ENCODE data around the gene AGAP1. TPM values are rescaled to one million over a fixed set of nuclear protein-coding genes. Genes with fewer than 3 reads are reported as not detected.

Gene AGAP1
- total RNA-seq, 1 donor: 1.1 TPM

- DNase-seq (ENCODE audit: low read depth in 2 of 3, low spot score in 2 of 3): no peak
These were observed 231.2 kb downstream of the AGAP1 start for GRCh38 chr2:235725016-235725489.

DNA sequence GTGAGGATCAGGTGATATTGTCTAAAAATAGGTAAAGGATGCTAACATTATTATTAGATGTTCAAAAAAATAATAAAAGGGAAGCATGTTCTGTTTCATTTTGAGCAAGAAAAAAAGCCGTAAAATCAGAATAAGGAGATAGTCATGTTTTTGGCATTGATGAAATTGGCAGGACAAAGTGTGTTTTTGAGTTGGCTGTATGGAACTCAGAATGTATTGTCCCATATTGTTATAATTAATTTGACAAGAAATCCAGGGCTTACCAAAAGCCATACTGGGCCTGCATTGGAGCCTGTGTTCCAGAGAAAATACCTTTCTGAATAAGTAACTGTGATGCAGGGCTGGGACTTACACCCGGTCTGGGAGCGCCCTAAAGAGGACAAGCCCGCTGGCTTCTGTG, 232.0 kb downstream of the AGAP1 start:
- DNase-seq (ENCODE audit: low read depth in 2 of 3, low spot score in 2 of 3): no peak

DNA sequence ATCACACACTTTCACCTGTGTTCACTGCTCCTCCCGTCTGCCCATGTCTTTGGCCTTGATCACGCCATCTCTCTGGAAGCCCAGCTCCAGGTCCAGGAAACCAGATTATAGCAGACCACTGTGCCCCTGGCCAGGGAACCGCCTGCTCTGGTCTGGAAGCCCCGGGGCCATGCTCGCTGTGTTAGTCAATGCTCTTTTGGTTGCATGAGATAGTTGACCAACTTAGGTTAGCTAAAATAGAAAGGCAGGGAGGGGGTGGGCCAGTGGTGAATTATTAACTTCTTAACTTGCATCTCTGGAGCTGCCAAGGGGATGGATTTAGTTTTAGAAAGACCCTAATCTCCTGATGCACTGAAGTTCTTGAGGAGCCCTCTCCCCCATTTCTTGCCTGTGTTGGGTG, 232.7 kb downstream of the AGAP1 start:
- DNase-seq (ENCODE audit: low read depth in 2 of 3, low spot score in 2 of 3): no peak

DNA sequence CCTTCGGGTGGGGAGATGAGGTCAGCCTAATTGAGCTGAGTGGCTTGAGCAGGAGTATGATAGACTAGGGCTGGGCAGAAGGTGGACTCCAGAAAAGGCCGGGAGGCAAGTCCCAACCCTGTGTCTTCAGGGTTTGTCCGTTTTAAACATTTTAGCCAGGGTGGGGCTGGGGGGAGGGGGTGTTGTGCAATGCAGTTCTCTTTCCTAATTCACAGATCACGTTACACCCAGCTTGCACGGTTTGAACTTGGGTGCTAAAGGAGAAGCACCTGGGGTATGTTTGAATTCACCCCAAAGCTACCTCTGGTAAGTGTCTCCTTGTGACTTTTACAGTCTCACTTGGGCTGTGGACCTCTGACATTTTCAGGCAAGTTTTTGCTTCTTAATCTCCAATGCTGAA, 233.3 kb downstream of the AGAP1 start:
- no peak for DNase-seq (ENCODE audit: low read depth in 2 of 3, low spot score in 2 of 3)

DNA sequence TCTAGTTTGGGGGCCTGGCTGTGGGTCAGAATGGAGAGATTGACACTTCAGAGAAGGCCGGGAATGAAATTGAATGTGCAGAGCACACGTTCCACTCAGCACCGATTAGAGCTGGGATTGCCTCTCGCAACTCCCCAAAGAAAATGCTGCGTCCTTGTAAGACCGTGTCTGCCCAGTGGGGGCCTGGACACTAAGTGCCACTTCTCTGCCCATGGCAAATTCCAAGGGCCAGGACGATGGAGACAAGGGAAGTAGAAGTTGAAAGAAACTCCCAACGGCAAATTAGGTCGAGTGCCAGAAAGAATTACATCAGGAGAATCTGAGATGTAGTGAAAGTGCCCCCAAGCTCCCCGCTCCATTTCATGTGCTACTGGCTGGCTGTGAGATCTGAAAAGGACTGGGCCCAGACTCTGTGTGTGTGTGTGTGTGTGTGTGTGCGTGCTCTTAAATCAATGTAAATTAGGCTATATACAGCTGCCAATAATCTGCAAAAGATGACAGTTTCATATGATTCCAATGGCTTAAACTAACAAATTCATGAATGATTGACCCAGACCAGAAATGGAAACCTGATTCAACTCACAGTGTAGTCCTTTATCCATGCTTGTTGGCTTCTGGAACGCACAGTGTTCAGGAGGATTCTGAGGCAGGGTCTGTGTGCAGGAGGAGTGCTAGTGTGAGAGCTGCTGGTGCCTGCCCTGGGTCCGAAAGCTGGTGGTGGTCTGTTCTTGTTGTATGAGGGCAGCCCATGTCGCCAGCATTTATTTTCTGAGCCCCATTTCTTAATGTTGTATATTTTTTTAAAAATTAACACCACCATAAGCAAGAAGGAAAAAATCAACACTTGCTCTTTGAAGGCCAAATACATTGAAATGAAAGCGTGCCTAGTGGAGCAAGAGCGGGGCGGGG, 234.3 kb downstream of the AGAP1 start:
- DNase-seq (ENCODE audit: low read depth in 2 of 3, low spot score in 2 of 3): no peak

GRCh38 chr2:235728800-235729556, 235.1 kb downstream of the AGAP1 start:
- DNase-seq (ENCODE audit: low read depth in 2 of 3, low spot score in 2 of 3): no peak

GRCh38 chr2:235729557-235729947, 235.7 kb downstream of the AGAP1 start:
- no peak for DNase-seq (ENCODE audit: low read depth in 2 of 3, low spot score in 2 of 3)

GRCh38 chr2:235730115-235730514, 236.3 kb downstream of the AGAP1 start:
- DNase-seq (ENCODE audit: low read depth in 2 of 3, low spot score in 2 of 3): no peak

DNA sequence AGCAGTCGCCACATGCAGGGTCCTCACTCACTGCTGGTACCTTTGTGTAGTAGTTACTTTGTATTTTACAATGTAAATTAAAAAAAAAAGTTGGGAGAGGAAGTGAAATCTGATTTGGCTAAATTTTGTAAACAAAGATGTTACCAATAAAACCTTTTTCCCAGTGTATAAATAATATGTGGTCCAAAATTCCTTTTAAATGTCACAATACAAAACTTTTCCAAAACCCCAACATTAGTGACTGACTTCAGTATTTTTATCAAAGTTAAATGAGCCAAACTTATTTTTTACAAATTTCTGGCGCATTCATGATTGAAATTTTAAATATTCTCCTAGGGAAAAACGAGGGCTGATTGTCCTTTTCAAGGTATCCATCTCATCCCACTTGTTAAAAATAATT, 239.9 kb downstream of the AGAP1 start:
- DNase-seq (ENCODE audit: low read depth in 2 of 3, low spot score in 2 of 3): no peak

- DNase-seq (ENCODE audit: low read depth in 2 of 3, low spot score in 2 of 3): no peak
These were observed 240.3 kb downstream of the AGAP1 start for GRCh38 chr2:235734168-235734567.

- no peak for DNase-seq (ENCODE audit: low read depth in 2 of 3, low spot score in 2 of 3)
These were observed 240.9 kb downstream of the AGAP1 start for GRCh38 chr2:235734688-235735231.

GRCh38 chr2:235737396-235737795, 243.6 kb downstream of the AGAP1 start:
- no peak for DNase-seq (ENCODE audit: low read depth in 2 of 3, low spot score in 2 of 3)

DNA sequence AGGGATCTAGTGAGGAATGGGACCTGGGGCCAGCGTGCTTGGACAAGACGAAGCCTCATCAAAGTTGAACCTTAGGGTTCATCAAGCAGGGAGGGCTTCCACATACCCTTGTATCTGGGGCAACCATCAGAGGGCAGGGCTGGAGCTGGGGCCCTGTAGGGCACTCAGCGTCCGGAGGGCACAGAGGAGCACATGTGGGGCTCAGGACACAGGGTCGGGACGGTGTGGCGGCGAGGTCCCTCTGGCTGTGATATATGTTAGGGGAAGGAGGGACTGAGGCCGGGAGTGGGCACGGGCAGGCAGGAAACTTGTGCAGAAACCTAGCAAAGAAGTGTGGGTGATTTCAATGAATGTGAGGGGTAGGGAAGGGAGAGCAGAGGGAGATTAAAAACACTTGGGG, 244.0 kb downstream of the AGAP1 start:
- no peak for DNase-seq (ENCODE audit: low read depth in 2 of 3, low spot score in 2 of 3)

DNA sequence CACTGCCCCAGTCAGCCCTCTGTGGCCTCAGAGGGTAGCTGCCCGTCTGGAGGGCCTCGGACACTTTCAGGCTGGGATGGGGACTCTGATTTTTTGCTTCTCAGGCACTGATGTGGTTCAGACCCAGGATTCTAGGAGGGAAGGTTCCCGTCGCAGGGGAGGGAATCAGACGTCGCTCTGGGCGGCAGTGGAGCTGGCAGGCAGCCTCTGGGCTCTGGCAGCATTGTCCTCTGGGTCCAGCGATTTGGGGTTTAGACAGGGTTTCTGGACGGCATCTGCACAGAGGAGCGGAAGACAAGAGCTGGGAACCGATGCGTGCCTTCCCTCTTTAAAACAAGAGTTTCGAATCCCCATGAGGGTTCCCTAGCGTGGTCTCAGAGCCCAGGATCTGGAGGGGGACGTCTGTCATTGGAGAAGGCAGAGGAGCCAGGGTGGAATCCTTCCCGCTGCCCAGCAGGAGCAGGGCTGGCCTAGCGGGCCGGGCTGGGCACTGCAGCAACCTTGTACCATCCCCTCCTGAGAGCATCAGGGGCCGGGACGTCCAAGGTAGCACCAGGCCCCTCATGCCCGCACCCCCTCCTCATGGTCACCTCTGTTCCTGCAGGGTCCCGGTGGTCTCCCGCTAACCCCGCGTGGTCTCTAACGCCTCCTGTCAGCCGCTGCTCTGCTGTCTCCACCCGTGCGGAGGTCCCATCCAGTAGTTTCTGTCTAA, 246.0 kb downstream of the AGAP1 start:
- no peak for DNase-seq (ENCODE audit: low read depth in 2 of 3, low spot score in 2 of 3)

DNA sequence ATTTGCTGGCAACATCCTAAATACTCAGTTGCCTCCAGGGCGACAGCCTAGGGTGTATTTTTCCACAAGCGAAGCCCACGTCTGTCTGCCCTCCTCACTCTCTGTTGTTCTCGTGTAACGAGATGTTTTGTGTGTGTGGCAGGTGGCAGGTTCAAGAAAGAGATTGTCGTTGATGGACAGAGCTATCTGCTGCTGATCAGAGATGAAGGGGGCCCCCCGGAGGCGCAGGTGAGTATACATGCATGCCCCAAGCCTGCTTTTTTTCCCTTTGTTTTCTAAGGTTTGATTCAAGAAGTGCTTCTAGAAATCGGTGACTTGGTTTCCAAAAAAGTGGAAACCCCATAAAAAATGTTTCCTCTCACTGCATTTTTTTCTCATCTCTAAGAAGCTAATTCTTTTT, 247.0 kb downstream of the AGAP1 start:
- no peak for DNase-seq (ENCODE audit: low read depth in 2 of 3, low spot score in 2 of 3)

DNA sequence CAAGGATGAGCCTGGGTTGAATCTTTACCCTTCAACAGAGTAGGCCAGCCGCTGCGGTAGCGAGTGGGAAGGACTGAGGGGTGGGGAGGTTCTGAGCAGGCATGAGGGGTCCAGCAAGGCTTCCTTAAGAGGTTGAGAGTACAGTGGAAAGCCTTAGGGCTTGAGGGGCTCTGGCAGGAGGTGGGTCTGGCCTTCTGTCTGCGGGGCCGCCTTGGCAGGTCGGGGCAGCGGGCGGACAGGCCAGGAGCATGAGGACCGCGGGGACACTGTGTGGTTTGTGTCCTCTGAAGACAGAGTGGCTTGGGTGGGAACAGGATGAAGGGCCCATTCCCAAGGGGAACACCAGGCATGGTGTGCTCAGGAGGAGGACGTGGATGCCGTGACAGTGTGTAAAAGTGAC, 250.3 kb downstream of the AGAP1 start:
- no peak for DNase-seq (ENCODE audit: low read depth in 2 of 3, low spot score in 2 of 3)

GRCh38 chr2:235745597-235745996, 251.8 kb downstream of the AGAP1 start:
- no peak for DNase-seq (ENCODE audit: low read depth in 2 of 3, low spot score in 2 of 3)

DNA sequence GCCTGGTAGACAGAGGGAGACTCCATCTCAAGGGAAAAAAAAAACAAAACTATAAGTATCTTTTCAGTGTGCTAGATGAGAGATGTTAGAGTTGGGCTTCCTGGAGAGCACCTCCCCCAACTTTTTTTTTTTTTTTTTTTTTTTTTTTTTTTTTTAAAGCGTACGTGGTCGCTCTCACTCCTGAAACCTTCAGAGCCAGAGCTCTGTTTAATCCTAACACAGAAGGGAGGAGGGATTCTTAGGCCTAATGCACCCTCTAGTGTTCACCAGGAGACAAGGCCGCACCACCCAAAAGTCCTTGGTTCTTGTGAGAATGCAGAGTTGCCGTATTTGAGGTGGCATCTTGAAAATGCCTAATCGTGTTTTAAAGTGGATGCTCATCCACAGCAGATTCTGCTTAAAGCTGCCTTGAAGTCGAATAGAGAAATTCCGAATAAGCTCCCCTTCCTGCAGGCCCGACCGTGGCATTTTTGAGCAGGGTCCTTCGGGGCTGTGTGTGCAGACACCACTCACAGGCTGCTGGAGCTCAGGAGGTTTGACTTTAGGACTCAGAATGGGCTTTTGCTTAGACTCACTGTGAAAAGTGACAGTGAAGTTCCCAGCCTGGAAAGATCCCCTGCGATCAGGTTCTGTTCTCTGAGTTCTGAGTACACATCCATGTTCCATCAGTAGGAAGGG, 252.6 kb downstream of the AGAP1 start:
- peak in 2 of 3 donors; percentile 65 to 82 for DNase-seq (ENCODE audit: low read depth in 2 of 3, low spot score in 2 of 3)

DNA sequence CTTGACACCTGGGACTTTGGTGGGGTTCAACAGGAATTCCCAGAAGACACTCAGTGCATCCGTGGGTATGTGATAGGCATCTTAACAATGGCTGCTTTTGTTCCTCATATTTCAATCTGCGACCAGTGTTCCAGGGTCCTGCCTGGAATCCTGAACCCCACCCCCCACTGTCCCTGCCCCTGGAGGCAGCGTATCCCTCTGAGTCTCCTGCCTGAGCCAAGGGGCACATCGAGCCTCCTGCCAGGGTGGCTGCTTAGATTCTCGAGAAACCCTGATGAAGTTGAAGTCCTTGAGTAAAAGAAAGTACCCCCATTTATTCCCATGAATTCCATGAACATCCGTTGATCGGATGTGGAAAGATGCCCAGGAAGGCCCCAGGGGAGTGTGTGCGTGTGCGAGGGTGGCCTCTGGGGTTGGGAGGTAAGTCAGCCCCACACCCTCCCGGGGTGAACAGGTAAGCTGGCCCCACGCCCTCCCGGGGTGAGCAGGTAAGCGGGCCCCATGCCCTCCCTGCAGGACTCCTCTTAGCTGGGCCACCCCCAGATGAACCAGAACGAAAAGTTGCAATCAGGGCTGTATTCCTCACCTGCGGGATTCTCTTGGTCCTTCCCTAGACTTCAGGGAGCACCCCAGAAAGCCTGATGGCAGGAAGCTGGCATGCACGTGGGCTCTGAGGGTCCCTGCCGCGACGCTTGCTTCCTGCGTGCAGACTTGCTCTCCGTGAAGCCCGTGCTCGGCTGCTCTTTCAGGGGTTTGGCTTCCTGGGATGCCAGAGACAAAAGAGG, 253.3 kb downstream of the AGAP1 start:
- no peak for DNase-seq (ENCODE audit: low read depth in 2 of 3, low spot score in 2 of 3)

DNA sequence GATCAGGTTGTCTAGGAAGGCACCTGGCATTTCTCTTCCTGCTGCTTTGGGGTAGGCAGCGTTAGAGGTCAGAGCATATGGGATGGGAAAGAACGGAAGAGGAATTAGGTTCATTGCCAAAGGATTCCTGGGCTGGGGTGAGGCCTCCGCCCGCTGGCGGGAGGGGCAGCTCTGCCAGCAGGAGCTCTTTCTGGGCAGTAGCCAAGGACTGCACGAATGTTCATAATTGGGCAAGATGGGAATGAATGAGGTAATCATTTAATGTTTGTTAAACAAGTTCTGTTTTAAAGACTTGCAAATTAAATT, 253.9 kb downstream of the AGAP1 start:
- no peak for DNase-seq (ENCODE audit: low read depth in 2 of 3, low spot score in 2 of 3)
